ENCODE data around the gene PIAS1.
A peak's percentile ranks its signal among the peaks of the same experiment; 100 is the strongest.

PIAS1 gene

DNA sequence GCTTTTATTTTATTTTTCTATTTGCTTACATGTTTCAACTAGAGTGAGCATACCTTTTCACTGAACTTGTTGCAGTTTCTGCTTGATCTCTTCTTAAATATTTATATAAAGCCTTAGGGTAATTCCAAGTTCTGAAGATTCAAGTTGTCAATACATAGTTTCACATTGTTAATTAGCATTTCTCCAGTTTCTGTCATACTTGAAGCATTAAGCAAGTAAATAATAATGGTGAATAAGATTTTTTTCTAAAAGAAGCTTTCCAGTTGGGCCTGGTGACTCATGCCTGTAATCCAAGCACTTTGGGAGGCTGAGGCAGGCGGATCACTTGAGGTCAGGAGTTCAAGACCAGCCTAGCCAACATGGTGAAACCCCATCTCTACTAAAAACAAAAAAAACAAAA lies 97.2 kb downstream of the PIAS1 start:
- Histone ChIP-seq H4K8ac (ENCODE audit: low read length) (no peak overlapping the region), H3K36me3 (ENCODE audit: control insufficient read depth in 1 of 2, insufficient read depth in 2 of 2, low read depth in 1 of 2, low read length in 2 of 2) (peaks cover 2 to 40% of the 10 kb centered on the region in 2 experiments), H2BK15ac (ENCODE audit: low read depth, poor library complexity, severe bottlenecking) (no peak overlapping the region), H3K9me3 (ENCODE audit: control insufficient read depth, low read length) (no peaks in the 10 kb centered on the region), H3K9ac (ENCODE audit: low read length) (no peak overlapping the region), H3K27me3 (ENCODE audit: control insufficient read depth in 1 of 2, insufficient read depth in 1 of 2, low read length in 2 of 2) (no peaks in the 10 kb centered on the region), H2BK5ac (ENCODE audit: low read depth, low read length, poor library complexity, severe bottlenecking) (no peak overlapping the region), H4K91ac (ENCODE audit: low read length) (no peak overlapping the region), H3K4ac (ENCODE audit: low read depth in 1 of 2, low read length in 2 of 2) (no peak overlapping the region), H2BK120ac (ENCODE audit: low read depth, low read length) (no peak overlapping the region), H3K23ac (ENCODE audit: low read length in 2 of 2) (no peak overlapping the region), H3K14ac (ENCODE audit: low read length in 2 of 2) (no peak overlapping the region), H3K27ac (ENCODE audit: low read length, poor library complexity, severe bottlenecking) (no peak overlapping the region), H3K4me2 (ENCODE audit: low read length, poor library complexity, severe bottlenecking) (no peak overlapping the region), H2AFZ (ENCODE audit: low read depth, low read length) (no peak overlapping the region), H3K4me1 (ENCODE audit: control insufficient read depth, insufficient read depth, low read depth, low read length) (no peaks in the 10 kb centered on the region), H3K18ac (ENCODE audit: low read depth in 1 of 2, low read length in 2 of 2) (no peak overlapping the region), H3K4me3 (ENCODE audit: insufficient read depth in 1 of 2, low read depth in 1 of 2, low read length in 2 of 2) (no peak overlapping the region), H2BK12ac (ENCODE audit: low read length in 2 of 2) (no peak overlapping the region), H3K79me1 (replicated peaks; ENCODE audit: low read length, poor library complexity, severe bottlenecking) (peaks cover 12% of the 10 kb centered on the region), H2AK5ac (ENCODE audit: low read length, severe bottlenecking) (no peak overlapping the region)
- peak; percentile 35 for DNase-seq
- WGBS, result no CpG with 5 or more reads among the region's 1 CpG

- WGBS, result no CpG with 5 or more reads among the region's 2 CpGs
- Histone ChIP-seq H3K79me1 (replicated peaks; ENCODE audit: low read length, poor library complexity, severe bottlenecking) (peaks cover 16% of the 10 kb centered on the region), H2AK5ac (ENCODE audit: low read length, severe bottlenecking) (no peak overlapping the region), H2BK12ac (ENCODE audit: low read length in 2 of 2) (no peak overlapping the region), H3K9me3 (ENCODE audit: control insufficient read depth, low read length) (no peaks in the 10 kb centered on the region), H3K18ac (ENCODE audit: low read depth in 1 of 2, low read length in 2 of 2) (no peak overlapping the region), H2BK5ac (ENCODE audit: low read depth, low read length, poor library complexity, severe bottlenecking) (no peak overlapping the region), H3K4me3 (ENCODE audit: insufficient read depth in 1 of 2, low read depth in 1 of 2, low read length in 2 of 2) (no peak overlapping the region), H3K36me3 (ENCODE audit: control insufficient read depth in 1 of 2, insufficient read depth in 2 of 2, low read depth in 1 of 2, low read length in 2 of 2) (peaks cover 4 to 39% of the 10 kb centered on the region in 2 experiments), H3K27me3 (ENCODE audit: control insufficient read depth in 1 of 2, insufficient read depth in 1 of 2, low read length in 2 of 2) (no peaks in the 10 kb centered on the region), H4K8ac (ENCODE audit: low read length) (no peak overlapping the region), H3K14ac (ENCODE audit: low read length in 2 of 2) (no peak overlapping the region), H3K27ac (ENCODE audit: low read length, poor library complexity, severe bottlenecking) (no peak overlapping the region), H3K4ac (ENCODE audit: low read depth in 1 of 2, low read length in 2 of 2) (no peak overlapping the region), H3K23ac (ENCODE audit: low read length in 2 of 2) (no peak overlapping the region), H3K9ac (ENCODE audit: low read length) (no peak overlapping the region), H4K91ac (ENCODE audit: low read length) (no peak overlapping the region), H3K4me1 (ENCODE audit: control insufficient read depth, insufficient read depth, low read depth, low read length) (no peaks in the 10 kb centered on the region), H3K4me2 (ENCODE audit: low read length, poor library complexity, severe bottlenecking) (no peak overlapping the region), H2BK120ac (ENCODE audit: low read depth, low read length) (no peak overlapping the region), H2BK15ac (ENCODE audit: low read depth, poor library complexity, severe bottlenecking) (no peak overlapping the region), H2AFZ (ENCODE audit: low read depth, low read length) (no peak overlapping the region)
- DNase-seq, result no peak
Observed at GRCh38 chr15:68152342-68152741, 98.2 kb downstream of the PIAS1 start.

- no peak overlapping the region for H3K9ac ChIP-seq (ENCODE audit: low read length)
Observed at GRCh38 chr15:68154923-68155559, 100.9 kb downstream of the PIAS1 start.

DNA sequence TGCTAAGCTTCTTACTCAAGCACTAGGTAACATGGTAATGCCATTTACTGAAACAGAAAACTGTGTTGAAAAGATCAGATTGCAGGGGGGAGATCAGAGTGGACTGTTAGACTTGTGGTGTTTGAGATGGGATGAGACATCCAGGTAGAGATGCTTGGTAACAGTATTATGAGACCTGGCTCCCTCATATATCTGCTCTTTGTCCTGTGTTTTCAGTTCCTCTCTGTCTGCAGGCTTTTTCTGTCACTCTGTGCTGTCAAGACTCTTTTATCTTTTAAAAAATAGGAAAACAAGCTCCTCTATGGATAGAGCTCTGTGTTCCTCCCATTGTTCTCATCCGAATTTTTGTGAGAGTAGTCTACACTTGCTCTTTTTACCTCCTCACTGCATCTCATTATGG lies 103.0 kb downstream of the PIAS1 start:
- H3K4ac ChIP-seq (ENCODE audit: low read depth in 1 of 2, low read length in 2 of 2), result no peak overlapping the region
- H3K9ac ChIP-seq (ENCODE audit: low read length), result no peak overlapping the region
- no peak overlapping the region for H2BK12ac ChIP-seq (ENCODE audit: low read length in 2 of 2)
- H3K4me2 ChIP-seq (ENCODE audit: low read length, poor library complexity, severe bottlenecking), result no peak overlapping the region
- no peak overlapping the region for H3K4me3 ChIP-seq (ENCODE audit: insufficient read depth in 1 of 2, low read depth in 1 of 2, low read length in 2 of 2)
- no peak overlapping the region for H4K8ac ChIP-seq (ENCODE audit: low read length)
- no peak overlapping the region for H3K23ac ChIP-seq (ENCODE audit: low read length in 2 of 2)
- H2BK120ac ChIP-seq (ENCODE audit: low read depth, low read length), result no peak overlapping the region
- no peak overlapping the region for H3K27ac ChIP-seq (ENCODE audit: low read length, poor library complexity, severe bottlenecking)
- H3K27me3 ChIP-seq (ENCODE audit: control insufficient read depth in 1 of 2, insufficient read depth in 1 of 2, low read length in 2 of 2), result no peaks in the 10 kb centered on the region
- no peak overlapping the region for H2BK15ac ChIP-seq (ENCODE audit: low read depth, poor library complexity, severe bottlenecking)
- H2AFZ ChIP-seq (ENCODE audit: low read depth, low read length), result no peak overlapping the region
- no peak overlapping the region for H4K91ac ChIP-seq (ENCODE audit: low read length)
- H3K18ac ChIP-seq (ENCODE audit: low read depth in 1 of 2, low read length in 2 of 2), result no peak overlapping the region
- peaks cover 6 to 73% of the 10 kb centered on the region in 2 experiments for H3K36me3 ChIP-seq (ENCODE audit: control insufficient read depth in 1 of 2, insufficient read depth in 2 of 2, low read depth in 1 of 2, low read length in 2 of 2)
- peaks cover 20% of the 10 kb centered on the region for H3K79me1 ChIP-seq (replicated peaks; ENCODE audit: low read length, poor library complexity, severe bottlenecking)
- no peak for DNase-seq
- no CpG with 5 or more reads among the region's 1 CpG for WGBS
- H3K9me3 ChIP-seq (ENCODE audit: control insufficient read depth, low read length), result no peaks in the 10 kb centered on the region
- H3K14ac ChIP-seq (ENCODE audit: low read length in 2 of 2), result no peak overlapping the region
- no peak overlapping the region for H2AK5ac ChIP-seq (ENCODE audit: low read length, severe bottlenecking)
- no peaks in the 10 kb centered on the region for H3K4me1 ChIP-seq (ENCODE audit: control insufficient read depth, insufficient read depth, low read depth, low read length)
- H2BK5ac ChIP-seq (ENCODE audit: low read depth, low read length, poor library complexity, severe bottlenecking), result no peak overlapping the region

More at GRCh38 chr15:68154923-68155559, 100.9 kb downstream of the PIAS1 start:
- no peak overlapping the region for H2AFZ ChIP-seq (ENCODE audit: low read depth, low read length)
- H3K36me3 ChIP-seq (ENCODE audit: control insufficient read depth in 1 of 2, insufficient read depth in 2 of 2, low read depth in 1 of 2, low read length in 2 of 2), result peaks cover 4 to 60% of the 10 kb centered on the region in 2 experiments
- no peak overlapping the region for H3K23ac ChIP-seq (ENCODE audit: low read length in 2 of 2)
- H2BK5ac ChIP-seq (ENCODE audit: low read depth, low read length, poor library complexity, severe bottlenecking), result no peak overlapping the region
- no peak overlapping the region for H3K27ac ChIP-seq (ENCODE audit: low read length, poor library complexity, severe bottlenecking)
- H3K4ac ChIP-seq (ENCODE audit: low read depth in 1 of 2, low read length in 2 of 2), result no peak overlapping the region
- no peak overlapping the region for H2BK120ac ChIP-seq (ENCODE audit: low read depth, low read length)
- H2BK15ac ChIP-seq (ENCODE audit: low read depth, poor library complexity, severe bottlenecking), result no peak overlapping the region
- no peak overlapping the region for H4K8ac ChIP-seq (ENCODE audit: low read length)
- H3K14ac ChIP-seq (ENCODE audit: low read length in 2 of 2), result no peak overlapping the region
- no peaks in the 10 kb centered on the region for H3K27me3 ChIP-seq (ENCODE audit: control insufficient read depth in 1 of 2, insufficient read depth in 1 of 2, low read length in 2 of 2)
- H4K91ac ChIP-seq (ENCODE audit: low read length), result no peak overlapping the region
- H3K4me1 ChIP-seq (ENCODE audit: control insufficient read depth, insufficient read depth, low read depth, low read length), result no peaks in the 10 kb centered on the region
- no peak overlapping the region for H2AK5ac ChIP-seq (ENCODE audit: low read length, severe bottlenecking)
- DNase-seq, result peak; percentile 64
- peaks cover 17% of the 10 kb centered on the region for H3K79me1 ChIP-seq (replicated peaks; ENCODE audit: low read length, poor library complexity, severe bottlenecking)
- no peak overlapping the region for H2BK12ac ChIP-seq (ENCODE audit: low read length in 2 of 2)
- H3K9me3 ChIP-seq (ENCODE audit: control insufficient read depth, low read length), result no peaks in the 10 kb centered on the region
- H3K4me3 ChIP-seq (ENCODE audit: insufficient read depth in 1 of 2, low read depth in 1 of 2, low read length in 2 of 2), result no peak overlapping the region
- H3K4me2 ChIP-seq (ENCODE audit: low read length, poor library complexity, severe bottlenecking), result no peak overlapping the region
- no CpG with 5 or more reads among the region's 4 CpGs for WGBS
- no peak overlapping the region for H3K18ac ChIP-seq (ENCODE audit: low read depth in 1 of 2, low read length in 2 of 2)

All from mesenchymal stem cell (in vitro differentiated cells and primary cell).